Neural progenitor cell (in vitro differentiated cells): ENCODE measurements around the gene FBXW10B. TPM values are rescaled to one million over a fixed set of nuclear protein-coding genes. Genes with fewer than 3 reads are reported as not detected.
"Not testable (repeated sequence)": the region's sequence is repeated elsewhere in the genome, so short reads cannot be mapped to it uniquely, and the experiment has no call there.

Experiments
- DNase-seq: peaks from one replicate; pipeline ENCODE4 v3.0.0-alpha.2; 2016; ENCODE audit warnings: low spot score
- H2AFZ ChIP-seq: fragments of 200-600 bp; sonication (generic); replicated peaks from 2 replicates; pipeline ENCODE4 v1.6.1; 2016; ENCODE audit warnings: antibody characterized with exemption
- H3F3A ChIP-seq: fragments of 200-600 bp; sonication (generic); 2 replicates; pipeline ENCODE4 v1.6.1; 2016; ENCODE audit warnings: antibody characterized with exemption, low read depth
- H3K27ac ChIP-seq: fragments of 200-600 bp; sonication (generic); 2 replicates; pipeline ENCODE4 v1.5.1; 2016; ENCODE audit warnings: mild to moderate bottlenecking
- H3K27me3 ChIP-seq: fragments of 200-600 bp; sonication (generic); 2 replicates; pipeline ENCODE4 v1.6.1; 2016; ENCODE audit warnings: mild to moderate bottlenecking, moderate library complexity
- H3K36me3 ChIP-seq: fragments of 200-600 bp; sonication (generic); 2 replicates; pipeline ENCODE4 v1.5.1; 2016
- H3K4me1 ChIP-seq: fragments of 200-600 bp; sonication (generic); 2 replicates; pipeline ENCODE4 v1.6.1; 2016; ENCODE audit warnings: mixed run types
- H3K4me2 ChIP-seq: fragments of 200-600 bp; sonication (generic); 2 replicates; pipeline ENCODE4 v1.6.1; 2016
- H3K4me3 ChIP-seq: fragments of 200-600 bp; sonication (generic); 2 replicates; pipeline ENCODE4 v1.5.1; 2016
- H3K79me2 ChIP-seq: fragments of 200-600 bp; sonication (generic); 2 replicates; pipeline ENCODE4 v1.6.1; 2016; ENCODE audit warnings: low read depth
- H3K9ac ChIP-seq: fragments of 200-600 bp; sonication (generic); 2 replicates; pipeline ENCODE4 v1.6.1; 2016
- H3K9me3 ChIP-seq: fragments of 200-600 bp; sonication (generic); 2 replicates; pipeline ENCODE4 v1.5.1; 2016; ENCODE audit warnings: low read depth
- H4K20me1 ChIP-seq: fragments of 200-600 bp; sonication (generic); 2 replicates; pipeline ENCODE4 v1.6.1; 2016; ENCODE audit warnings: low read depth
- H3K27ac Mint-ChIP-seq: 3 replicates; pipeline ENCODE4 v1.8.0; 2021; ENCODE audit warnings: mixed read lengths
- H3K27me3 Mint-ChIP-seq: 2 replicates; pipeline ENCODE4 v1.8.0; 2022; ENCODE audit warnings: low read depth, mild to moderate bottlenecking, inconsistent platforms, moderate library complexity, mixed read lengths; ENCODE audit not compliant: insufficient read depth
- H3K36me3 Mint-ChIP-seq: 3 replicates; pipeline ENCODE4 v1.8.0; 2021; ENCODE audit warnings: mixed read lengths
- H3K4me1 Mint-ChIP-seq: 3 replicates; pipeline ENCODE4 v1.8.0; 2021; ENCODE audit warnings: mixed read lengths
- H3K4me3 Mint-ChIP-seq: 3 replicates; pipeline ENCODE4 v1.8.0; 2021; ENCODE audit warnings: mild to moderate bottlenecking, moderate library complexity, mixed read lengths
- H3K9me3 Mint-ChIP-seq: 3 replicates; pipeline ENCODE4 v1.8.0; 2020; ENCODE audit warnings: mixed read lengths
- total RNA-seq: library from RNA; depleted of rRNA; stranded (reverse); fragments of >200 nt; gene quantifications from 2 replicates; pipeline ENCODE4 v1.2.3, GENCODE V29; 2015; ENCODE audit warnings: low replicate concordance

Gene FBXW10B
- total RNA-seq, 1 donor from 2014 or later: not detected

- not testable (repeated sequence) for H3K4me3 Mint-ChIP-seq, H3K27ac ChIP-seq, H3K4me1 Mint-ChIP-seq, H3F3A ChIP-seq, H3K79me2 ChIP-seq, H3K9ac ChIP-seq, H2AFZ ChIP-seq, H3K27ac Mint-ChIP-seq, H3K9me3 Mint-ChIP-seq, H3K4me2 ChIP-seq, H3K36me3 Mint-ChIP-seq, DNase-seq, H3K27me3 Mint-ChIP-seq, H4K20me1 ChIP-seq, H3K9me3 ChIP-seq, H3K27me3 ChIP-seq, H3K36me3 ChIP-seq, H3K4me3 ChIP-seq, H3K4me1 ChIP-seq
Observed at GRCh38 chr17:15590844-15591243, 28.7 kb downstream of the FBXW10B start.

GRCh38 chr17:15589544-15590536, 29.7 kb downstream of the FBXW10B start:
- not testable (repeated sequence) for H3K4me3 Mint-ChIP-seq, H2AFZ ChIP-seq, H3K4me1 ChIP-seq, DNase-seq, H3K27ac ChIP-seq, H3K27me3 ChIP-seq, H3K4me2 ChIP-seq, H3K27me3 Mint-ChIP-seq, H3K9me3 Mint-ChIP-seq, H3F3A ChIP-seq, H4K20me1 ChIP-seq, H3K4me3 ChIP-seq, H3K27ac Mint-ChIP-seq, H3K4me1 Mint-ChIP-seq, H3K79me2 ChIP-seq, H3K36me3 Mint-ChIP-seq, H3K9ac ChIP-seq, H3K9me3 ChIP-seq, H3K36me3 ChIP-seq

GRCh38 chr17:15588017-15588416, 31.5 kb downstream of the FBXW10B start:
- not testable (repeated sequence) for H3F3A ChIP-seq, H3K4me3 Mint-ChIP-seq, H3K27me3 ChIP-seq, H3K36me3 ChIP-seq, H3K4me1 ChIP-seq, H3K4me2 ChIP-seq, H2AFZ ChIP-seq, H3K79me2 ChIP-seq, H3K9ac ChIP-seq, DNase-seq, H3K27ac Mint-ChIP-seq, H3K9me3 Mint-ChIP-seq, H4K20me1 ChIP-seq, H3K4me1 Mint-ChIP-seq, H3K36me3 Mint-ChIP-seq, H3K27ac ChIP-seq, H3K27me3 Mint-ChIP-seq, H3K4me3 ChIP-seq, H3K9me3 ChIP-seq

- H3K27ac ChIP-seq, H3K4me2 ChIP-seq, H3K79me2 ChIP-seq, H3K27me3 ChIP-seq, H3K27ac Mint-ChIP-seq, H3K4me1 ChIP-seq, H3K9me3 ChIP-seq, H4K20me1 ChIP-seq, H3K9me3 Mint-ChIP-seq, H3K4me3 Mint-ChIP-seq, H3F3A ChIP-seq, H3K9ac ChIP-seq, H3K36me3 Mint-ChIP-seq, H3K4me3 ChIP-seq, H3K4me1 Mint-ChIP-seq, H3K27me3 Mint-ChIP-seq, H2AFZ ChIP-seq, DNase-seq, H3K36me3 ChIP-seq: not testable (repeated sequence)
Observed at GRCh38 chr17:15583313-15583712, 36.2 kb downstream of the FBXW10B start.

- not testable (repeated sequence) for H3K27ac ChIP-seq, H3F3A ChIP-seq, H3K4me3 ChIP-seq, H3K9me3 ChIP-seq, H4K20me1 ChIP-seq, H3K4me3 Mint-ChIP-seq, H3K27me3 ChIP-seq, H3K9me3 Mint-ChIP-seq, H3K36me3 Mint-ChIP-seq, H3K4me1 ChIP-seq, DNase-seq, H2AFZ ChIP-seq, H3K4me2 ChIP-seq, H3K79me2 ChIP-seq, H3K9ac ChIP-seq, H3K27ac Mint-ChIP-seq, H3K4me1 Mint-ChIP-seq, H3K36me3 ChIP-seq, H3K27me3 Mint-ChIP-seq
Observed at GRCh38 chr17:15581462-15581861, 38.0 kb downstream of the FBXW10B start.

GRCh38 chr17:15576848-15577247, 42.7 kb downstream of the FBXW10B start:
- not testable (repeated sequence) for H3K9ac ChIP-seq, H3K27ac ChIP-seq, H3K4me3 Mint-ChIP-seq, H3K4me1 Mint-ChIP-seq, H4K20me1 ChIP-seq, H3K4me3 ChIP-seq, H3F3A ChIP-seq, H3K79me2 ChIP-seq, H3K27me3 Mint-ChIP-seq, H3K9me3 ChIP-seq, H3K36me3 Mint-ChIP-seq, H3K4me2 ChIP-seq, DNase-seq, H3K4me1 ChIP-seq, H2AFZ ChIP-seq, H3K9me3 Mint-ChIP-seq, H3K27me3 ChIP-seq, H3K27ac Mint-ChIP-seq, H3K36me3 ChIP-seq

GRCh38 chr17:15574660-15575059, 44.8 kb downstream of the FBXW10B start:
- not testable (repeated sequence) for DNase-seq, H4K20me1 ChIP-seq, H3K27ac Mint-ChIP-seq, H3K79me2 ChIP-seq, H3K4me1 Mint-ChIP-seq, H2AFZ ChIP-seq, H3K27me3 ChIP-seq, H3K27me3 Mint-ChIP-seq, H3K4me3 ChIP-seq, H3K9me3 Mint-ChIP-seq, H3K4me1 ChIP-seq, H3K4me3 Mint-ChIP-seq, H3K9me3 ChIP-seq, H3K36me3 ChIP-seq, H3K9ac ChIP-seq, H3K4me2 ChIP-seq, H3K36me3 Mint-ChIP-seq, H3K27ac ChIP-seq, H3F3A ChIP-seq

GRCh38 chr17:15573870-15574269, 45.6 kb downstream of the FBXW10B start:
- not testable (repeated sequence) for H3K9me3 ChIP-seq, H3K4me3 Mint-ChIP-seq, H3K27ac Mint-ChIP-seq, H3K36me3 ChIP-seq, H3K36me3 Mint-ChIP-seq, DNase-seq, H3K4me2 ChIP-seq, H3K27ac ChIP-seq, H3K4me1 ChIP-seq, H3K4me3 ChIP-seq, H3K79me2 ChIP-seq, H3K27me3 ChIP-seq, H3K27me3 Mint-ChIP-seq, H2AFZ ChIP-seq, H3K4me1 Mint-ChIP-seq, H3K9ac ChIP-seq, H4K20me1 ChIP-seq, H3K9me3 Mint-ChIP-seq, H3F3A ChIP-seq
